ENCODE data around the gene PRELID2. TPM values are rescaled to one million over a fixed set of nuclear protein-coding genes. Genes with fewer than 3 reads are reported as not detected.
A peak's percentile ranks its signal among the peaks of the same experiment; 100 is the strongest.

The PRELID2 gene
- total RNA-seq, 2 experiments from 2014 or later: 3.2 to 3.3 TPM

- H3K4me3 Mint-ChIP-seq: no peak overlapping the region
- ChIA-PET POLR2A (interaction anchor here (0.6 kb wide), 1 partner anchor 1533 kb away, joined by 3 read pairs; no protein-coding TSS in a partner anchor), CTCF (interaction anchor here (1.2 kb wide), 1 partner anchor 52 kb away, joined by 3 read pairs; no protein-coding TSS in a partner anchor)
- intact Hi-C loops (cut with DNase I, micrococcal nuclease): no loop called here
- no peaks in the 10 kb centered on the region for H3K36me3 Mint-ChIP-seq (ENCODE audit: low read depth)
- H3K4me1 Mint-ChIP-seq: no peaks in the 10 kb centered on the region
- peaks cover 3% of the 10 kb centered on the region for H3K9me3 Mint-ChIP-seq (ENCODE audit: low read depth)
- DNase-seq: no peak
- ATAC-seq: no peak
- H3K27ac Mint-ChIP-seq: no peak overlapping the region
- no peaks in the 10 kb centered on the region for H3K27me3 Mint-ChIP-seq
These were observed 60.7 kb downstream of the PRELID2 start for GRCh38 chr5:145774442-145774841.

DNA sequence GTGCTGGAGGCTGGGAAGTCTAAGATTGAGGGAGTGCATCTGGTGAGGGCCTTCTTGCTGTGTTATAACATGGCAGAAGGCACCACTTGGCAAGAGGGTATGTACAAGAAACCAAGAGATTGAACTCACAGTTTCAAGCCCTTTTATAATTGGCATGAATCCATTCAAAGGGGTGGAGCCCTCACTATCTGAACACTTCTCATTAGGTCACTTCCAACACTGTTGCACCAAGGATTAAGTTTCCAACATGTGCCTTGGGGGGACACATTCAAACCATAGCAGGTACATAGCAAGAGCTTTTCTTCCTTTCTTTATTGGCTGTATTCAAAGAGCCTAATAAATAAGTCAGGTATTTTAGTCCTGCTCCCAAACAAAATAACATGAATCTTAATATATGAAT lies 62.7 kb downstream of the PRELID2 start:
- Mint-ChIP-seq H3K27ac (no peak overlapping the region), H3K9me3 (ENCODE audit: low read depth) (peaks cover 3% of the 10 kb centered on the region), H3K36me3 (ENCODE audit: low read depth) (no peaks in the 10 kb centered on the region), H3K27me3 (no peaks in the 10 kb centered on the region), H3K4me3 (no peak overlapping the region), H3K4me1 (no peaks in the 10 kb centered on the region)
- ChIA-PET CTCF (no interaction called here), POLR2A (no interaction called here)
- no peak for ATAC-seq
- DNase-seq: no peak
- intact Hi-C loops (cut with DNase I, micrococcal nuclease): no loop called here

DNA sequence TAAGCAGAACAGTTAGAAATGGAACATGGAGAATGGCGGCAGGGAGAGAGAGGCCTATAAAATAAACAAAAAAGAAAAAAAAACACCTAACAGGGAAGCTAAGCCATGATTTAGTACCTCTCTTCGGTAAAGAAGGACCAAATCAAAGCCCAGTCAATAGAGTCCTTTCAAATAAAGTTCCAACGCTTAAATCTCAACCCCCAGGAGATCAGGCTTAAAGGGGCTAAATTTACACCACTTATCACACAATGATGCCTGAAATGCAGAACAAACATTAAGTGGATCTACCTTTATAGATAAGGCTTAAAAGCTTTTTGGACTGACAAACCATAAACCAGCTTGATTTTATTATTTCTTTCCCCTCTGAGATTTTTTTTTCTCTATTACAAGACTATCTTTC lies 66.3 kb downstream of the PRELID2 start:
- intact Hi-C loops (cut with DNase I, micrococcal nuclease): no loop called here
- CTCF ChIA-PET: interaction anchor here (0.7 kb wide), 1 partner anchor 1463 kb away, joined by 3 read pairs; no protein-coding TSS in a partner anchor

GRCh38 chr5:145764325-145764724 lies 70.8 kb downstream of the PRELID2 start:
- ATAC-seq: no peak
- no peak for DNase-seq
- Mint-ChIP-seq H3K36me3 (ENCODE audit: low read depth) (no peaks in the 10 kb centered on the region), H3K4me3 (no peak overlapping the region), H3K9me3 (ENCODE audit: low read depth) (no peaks in the 10 kb centered on the region), H3K27me3 (no peaks in the 10 kb centered on the region), H3K4me1 (no peaks in the 10 kb centered on the region), H3K27ac (no peak overlapping the region)
- CTCF ChIA-PET: no interaction called here
- intact Hi-C loops (cut with DNase I, micrococcal nuclease): no loop called here
- POLR2A ChIA-PET: no interaction called here

More for the DNA sequence above, 66.3 kb downstream of the PRELID2 start:
- no peaks in the 10 kb centered on the region for H3K36me3 Mint-ChIP-seq (ENCODE audit: low read depth)
- H3K27me3 Mint-ChIP-seq: no peaks in the 10 kb centered on the region
- no peak overlapping the region for H3K4me3 Mint-ChIP-seq
- no peaks in the 10 kb centered on the region for H3K4me1 Mint-ChIP-seq
- peaks cover 3% of the 10 kb centered on the region for H3K9me3 Mint-ChIP-seq (ENCODE audit: low read depth)
- no peak overlapping the region for H3K27ac Mint-ChIP-seq
- ATAC-seq (no peak), DNase-seq (no peak)
- POLR2A ChIA-PET: no interaction called here

DNA sequence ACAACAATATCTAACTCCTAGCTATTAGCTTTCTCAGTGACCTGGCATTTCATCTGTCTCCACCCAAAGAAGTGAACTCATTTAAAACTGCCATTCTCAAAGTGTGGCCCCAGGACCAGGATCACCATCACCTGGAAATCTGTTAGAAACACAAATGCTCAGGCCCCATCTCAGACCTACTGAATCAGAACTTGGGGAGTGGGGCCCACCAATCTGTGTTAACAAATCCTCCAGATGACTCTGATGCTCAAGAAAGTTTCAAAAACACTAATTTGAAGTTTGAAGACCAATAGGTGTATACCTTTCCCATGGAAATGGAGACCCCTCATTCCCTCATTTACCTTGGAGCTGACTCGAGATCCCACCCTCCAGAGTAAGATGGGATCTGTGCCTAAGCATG lies 72.3 kb downstream of the PRELID2 start:
- Mint-ChIP-seq H3K4me1 (no peaks in the 10 kb centered on the region), H3K36me3 (ENCODE audit: low read depth) (no peaks in the 10 kb centered on the region), H3K27me3 (no peaks in the 10 kb centered on the region), H3K9me3 (ENCODE audit: low read depth) (no peaks in the 10 kb centered on the region), H3K27ac (no peak overlapping the region), H3K4me3 (no peak overlapping the region)
- intact Hi-C loops (cut with DNase I, micrococcal nuclease): no loop called here
- ATAC-seq (no peak), DNase-seq (no peak)
- CTCF ChIA-PET: interaction anchor here (0.5 to 0.6 kb wide), 3 partner anchors 21 to 133 kb away, joined by 3 read pairs; no protein-coding TSS in a partner anchor
- POLR2A ChIA-PET: no interaction called here

- no peak for DNase-seq
- intact Hi-C loops (cut with DNase I, micrococcal nuclease): no loop called here
- no peak for ATAC-seq
- no peaks in the 10 kb centered on the region for H3K27me3 Mint-ChIP-seq
- CTCF ChIA-PET: no interaction called here
- no peak overlapping the region for H3K27ac Mint-ChIP-seq
- no peak overlapping the region for H3K4me3 Mint-ChIP-seq
- no peaks in the 10 kb centered on the region for H3K36me3 Mint-ChIP-seq (ENCODE audit: low read depth)
- no peaks in the 10 kb centered on the region for H3K9me3 Mint-ChIP-seq (ENCODE audit: low read depth)
- POLR2A ChIA-PET: no interaction called here
- no peaks in the 10 kb centered on the region for H3K4me1 Mint-ChIP-seq
These were observed 73.9 kb downstream of the PRELID2 start for GRCh38 chr5:145761254-145761653.

DNA sequence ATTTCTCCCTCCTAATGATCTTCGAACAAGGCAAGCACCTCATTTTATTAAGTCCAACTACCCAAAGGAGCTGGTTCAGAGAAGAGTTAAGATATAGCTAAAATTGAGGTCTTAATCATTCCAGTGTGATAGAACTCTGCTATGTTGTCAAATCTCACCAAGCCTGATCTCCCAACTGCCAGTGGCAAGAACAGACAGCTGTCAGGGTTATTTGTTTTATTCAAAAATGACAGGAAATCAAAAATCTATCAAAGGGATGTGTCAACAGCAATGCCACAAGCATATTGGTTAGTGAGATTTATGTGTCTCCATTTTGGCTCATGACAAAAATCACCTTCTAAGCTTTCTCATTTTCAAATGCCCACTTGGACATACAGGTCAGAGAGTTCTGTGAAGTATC lies 74.5 kb downstream of the PRELID2 start:
- Mint-ChIP-seq H3K4me3 (no peak overlapping the region), H3K4me1 (no peaks in the 10 kb centered on the region), H3K36me3 (ENCODE audit: low read depth) (no peaks in the 10 kb centered on the region), H3K27me3 (no peaks in the 10 kb centered on the region), H3K27ac (no peak overlapping the region), H3K9me3 (ENCODE audit: low read depth) (no peaks in the 10 kb centered on the region)
- CTCF ChIA-PET: interaction anchor here (0.6 kb wide), 1 partner anchor 174 kb away, joined by 3 read pairs; no protein-coding TSS in a partner anchor
- POLR2A ChIA-PET: no interaction called here
- intact Hi-C loops (cut with DNase I, micrococcal nuclease): no loop called here
- ATAC-seq (no peak), DNase-seq (no peak)

DNA sequence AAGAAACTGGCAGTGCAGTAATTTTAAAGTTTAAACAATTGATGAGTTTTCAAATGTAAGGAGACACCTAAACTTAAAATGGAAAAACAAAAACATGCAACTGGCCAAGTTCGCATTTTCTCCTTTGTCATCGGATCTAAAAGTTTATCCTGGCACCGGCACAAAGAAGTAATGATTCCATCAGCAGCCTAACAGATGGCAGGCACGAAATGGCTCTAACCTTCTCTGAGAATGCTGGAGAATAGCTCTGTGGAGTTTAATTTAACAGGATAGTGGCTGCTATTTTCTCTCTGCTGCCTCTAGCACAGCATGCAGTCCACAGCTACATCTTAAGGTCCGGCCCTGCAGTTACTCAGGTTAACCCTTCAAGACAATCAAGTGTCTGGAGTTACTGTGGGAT lies 82.2 kb downstream of the PRELID2 start:
- CTCF ChIA-PET: no interaction called here
- Mint-ChIP-seq H3K9me3 (ENCODE audit: low read depth) (peaks cover 6% of the 10 kb centered on the region), H3K27me3 (no peaks in the 10 kb centered on the region), H3K27ac (no peak overlapping the region), H3K4me3 (no peak overlapping the region), H3K36me3 (ENCODE audit: low read depth) (no peaks in the 10 kb centered on the region), H3K4me1 (no peaks in the 10 kb centered on the region)
- POLR2A ChIA-PET: no interaction called here
- DNase-seq (no peak), ATAC-seq (no peak)
- intact Hi-C loops (cut with DNase I, micrococcal nuclease): no loop called here

DNA sequence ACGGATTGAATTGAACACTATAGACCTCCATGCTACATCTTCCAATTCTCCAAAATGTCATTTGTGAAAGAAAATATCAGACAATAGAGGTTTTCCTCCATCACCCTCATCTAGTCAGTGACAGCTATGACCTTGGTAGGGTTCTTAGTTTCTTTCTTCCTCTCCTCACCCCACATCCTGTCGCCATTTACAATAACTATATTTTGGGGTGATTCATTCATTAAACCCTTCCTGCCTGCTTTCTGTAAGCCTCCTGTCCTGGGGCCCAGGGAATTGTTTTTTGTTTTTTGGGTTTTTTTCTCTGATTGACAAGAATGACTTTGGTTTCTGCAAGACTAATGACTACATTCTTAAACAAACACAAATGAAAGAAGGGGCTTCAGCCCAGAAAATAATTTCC lies 82.6 kb downstream of the PRELID2 start:
- ATAC-seq (no peak), DNase-seq (no peak)
- intact Hi-C loops (cut with DNase I, micrococcal nuclease): no loop called here
- H3K9me3 Mint-ChIP-seq (ENCODE audit: low read depth): peaks cover 6% of the 10 kb centered on the region
- no peak overlapping the region for H3K27ac Mint-ChIP-seq
- H3K36me3 Mint-ChIP-seq (ENCODE audit: low read depth): no peaks in the 10 kb centered on the region
- H3K27me3 Mint-ChIP-seq: no peaks in the 10 kb centered on the region
- no peak overlapping the region for H3K4me3 Mint-ChIP-seq
- ChIA-PET POLR2A (no interaction called here), CTCF (no interaction called here)
- no peaks in the 10 kb centered on the region for H3K4me1 Mint-ChIP-seq

DNA sequence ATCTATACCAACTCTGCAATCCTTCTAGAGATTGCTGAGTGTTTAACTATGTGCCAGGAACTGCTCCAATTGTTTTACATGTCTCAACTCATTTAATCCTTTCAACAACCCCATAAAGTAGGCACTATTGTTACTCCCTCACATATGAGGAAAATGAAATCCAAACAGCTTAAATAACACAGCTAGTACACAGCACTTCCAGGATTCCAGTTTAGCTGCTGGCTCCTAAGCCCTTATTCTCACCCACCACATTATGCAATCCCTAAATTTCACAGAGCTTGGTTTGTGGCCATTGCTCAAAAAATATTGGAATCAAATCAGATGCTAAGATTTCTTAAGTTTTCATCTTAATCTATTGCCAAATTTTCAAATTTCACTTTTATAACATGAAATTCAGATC lies 84.9 kb downstream of the PRELID2 start:
- no peaks in the 10 kb centered on the region for H3K4me1 Mint-ChIP-seq
- no peak overlapping the region for H3K4me3 Mint-ChIP-seq
- ATAC-seq (no peak), DNase-seq (no peak)
- H3K27ac Mint-ChIP-seq: no peak overlapping the region
- H3K36me3 Mint-ChIP-seq (ENCODE audit: low read depth): no peaks in the 10 kb centered on the region
- intact Hi-C loops (cut with DNase I, micrococcal nuclease): no loop called here
- peaks cover 6% of the 10 kb centered on the region for H3K9me3 Mint-ChIP-seq (ENCODE audit: low read depth)
- ChIA-PET POLR2A (interaction anchor here (0.6 kb wide), 1 partner anchor 1055 kb away, joined by 4 read pairs; no protein-coding TSS in a partner anchor), CTCF (no interaction called here)
- H3K27me3 Mint-ChIP-seq: no peaks in the 10 kb centered on the region

GRCh38 chr5:145743396-145744061 lies 91.6 kb downstream of the PRELID2 start:
- DNase-seq: peak; percentile 16
- Mint-ChIP-seq H3K27me3 (no peaks in the 10 kb centered on the region), H3K4me3 (no peak overlapping the region), H3K36me3 (ENCODE audit: low read depth) (no peaks in the 10 kb centered on the region), H3K9me3 (ENCODE audit: low read depth) (peaks cover 5% of the 10 kb centered on the region), H3K4me1 (no peaks in the 10 kb centered on the region), H3K27ac (no peak overlapping the region)
- ChIA-PET POLR2A (no interaction called here), CTCF (no interaction called here)
- intact Hi-C loops (cut with DNase I, micrococcal nuclease): no loop called here
- peak; percentile 69 for ATAC-seq

- Mint-ChIP-seq H3K27ac (no peak overlapping the region), H3K27me3 (no peaks in the 10 kb centered on the region), H3K9me3 (ENCODE audit: low read depth) (peaks cover 7% of the 10 kb centered on the region), H3K4me3 (no peak overlapping the region), H3K36me3 (ENCODE audit: low read depth) (no peaks in the 10 kb centered on the region), H3K4me1 (no peaks in the 10 kb centered on the region)
- DNase-seq: no peak
- CTCF ChIA-PET: no interaction called here
- ATAC-seq: no peak
- intact Hi-C loops (cut with DNase I, micrococcal nuclease): no loop called here
- POLR2A ChIA-PET: no interaction called here
These were observed 95.3 kb downstream of the PRELID2 start for GRCh38 chr5:145739843-145740242.
